ENCODE data around the gene ELOVL5. TPM values are rescaled to one million over a fixed set of nuclear protein-coding genes. Genes with fewer than 3 reads are reported as not detected.

The ELOVL5 gene
- polyA plus RNA-seq, 5 donors = 58.0 to 70.0 (median 62.3) TPM

DNA sequence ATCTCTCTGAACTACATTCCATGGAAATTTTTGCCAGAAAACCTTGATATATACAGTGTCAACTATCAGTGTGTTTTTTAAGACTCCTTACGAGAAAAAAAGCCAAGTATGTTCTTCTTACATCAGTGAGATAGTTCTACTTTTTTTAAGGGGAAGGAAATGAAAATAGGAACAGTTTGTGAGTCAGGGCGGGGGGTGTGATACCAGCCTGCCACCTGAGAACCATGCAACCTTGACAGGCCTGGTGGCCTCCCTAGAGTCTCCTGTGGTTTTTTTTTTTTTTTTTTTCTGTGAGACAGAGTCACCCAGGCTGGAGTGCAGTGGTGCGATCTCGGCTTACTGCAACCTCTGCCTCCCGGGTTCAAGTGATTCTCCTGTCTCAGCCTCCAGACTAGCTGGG, 103.8 kb downstream of the ELOVL5 start:
- DNase-seq = no peak

DNA sequence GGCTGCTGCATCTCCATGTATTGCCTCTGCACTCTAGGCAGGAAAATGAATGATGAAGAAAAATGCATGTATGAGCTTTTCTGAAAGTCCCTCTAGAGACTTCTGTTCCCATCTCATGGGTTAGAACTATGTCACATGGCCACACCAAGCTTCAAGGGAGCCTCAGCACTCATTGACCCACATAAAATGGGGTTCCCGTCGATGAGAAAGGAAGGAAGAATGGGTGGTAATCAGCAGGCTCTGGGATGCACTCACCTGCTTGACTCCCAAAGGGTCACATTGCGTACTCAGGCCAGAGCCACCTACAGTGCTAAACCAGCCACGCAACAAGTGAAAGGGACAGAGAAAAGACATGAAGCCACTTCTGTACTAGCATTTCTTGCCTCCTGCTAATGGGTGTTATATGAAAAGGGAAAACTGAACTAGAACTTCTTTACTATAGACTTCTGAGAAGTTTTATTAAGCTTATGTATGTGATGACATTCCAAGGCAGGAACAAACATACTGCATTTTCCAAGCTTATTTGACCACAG, 104.3 kb downstream of the ELOVL5 start:
- DNase-seq = no peak

DNA sequence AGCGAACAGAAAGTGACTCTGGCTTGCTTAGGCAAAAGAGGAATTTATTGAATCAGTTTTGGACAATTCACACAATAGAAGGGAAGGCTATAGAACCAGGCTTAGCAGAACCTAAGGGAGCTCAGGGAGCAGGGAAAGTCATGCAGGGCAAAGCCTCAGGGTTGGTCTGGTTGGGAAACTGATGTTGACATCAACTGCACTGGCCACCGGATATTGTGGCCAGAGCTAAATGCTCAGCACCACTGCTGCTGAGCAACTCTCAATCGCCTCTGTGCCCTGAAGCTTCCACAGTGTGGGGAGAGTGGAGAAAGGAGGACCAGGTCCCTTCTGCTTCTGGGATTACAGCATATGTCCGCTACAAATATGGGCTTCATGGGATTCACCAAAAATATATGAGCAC, 106.8 kb downstream of the ELOVL5 start:
- no peak for DNase-seq

- no peak for DNase-seq
These were observed 108.0 kb downstream of the ELOVL5 start for GRCh38 chr6:53240761-53241160.

DNA sequence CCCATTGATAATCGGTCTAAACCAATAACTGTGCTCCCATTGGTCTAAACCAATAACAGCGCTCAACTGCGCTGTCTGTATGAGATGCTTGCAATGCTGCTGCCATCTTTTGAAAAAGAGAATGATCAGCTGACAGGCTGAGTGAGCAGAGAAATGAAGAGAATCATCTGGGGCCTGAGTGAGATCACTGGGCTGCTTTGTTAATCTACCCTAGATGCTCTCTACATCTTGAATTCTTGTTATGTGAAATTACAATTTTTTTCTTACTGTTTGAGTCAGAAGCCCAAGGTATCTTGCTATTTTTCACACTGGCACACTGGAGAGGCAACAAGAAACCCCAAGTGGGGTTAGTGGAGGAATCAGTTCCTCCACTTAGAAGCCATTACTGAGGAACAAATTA, 108.6 kb downstream of the ELOVL5 start:
- DNase-seq = no peak

DNA sequence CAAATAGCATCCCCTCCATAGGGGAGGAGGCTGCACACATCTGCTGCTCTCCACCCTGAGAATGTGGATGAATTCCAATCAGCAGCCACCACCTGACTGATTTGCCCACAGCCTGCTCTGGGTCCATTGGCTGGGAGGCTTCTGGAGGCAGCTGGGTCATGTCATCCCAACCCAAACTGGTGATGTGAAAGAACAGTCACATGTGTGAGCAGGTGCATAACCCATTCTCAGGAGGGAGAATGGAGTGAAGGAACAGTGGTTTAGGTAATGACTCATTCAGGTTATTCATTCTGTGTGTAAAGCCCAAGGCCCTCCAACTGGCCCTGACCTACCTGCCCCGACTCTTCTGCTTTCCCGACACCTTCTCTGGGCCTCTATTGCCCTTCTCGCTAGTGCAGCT, 109.2 kb downstream of the ELOVL5 start:
- DNase-seq = no peak

GRCh38 chr6:53238311-53238710, 110.4 kb downstream of the ELOVL5 start:
- DNase-seq = no peak

- no peak for DNase-seq
These were observed 112.5 kb downstream of the ELOVL5 start for GRCh38 chr6:53236241-53236640.

DNA sequence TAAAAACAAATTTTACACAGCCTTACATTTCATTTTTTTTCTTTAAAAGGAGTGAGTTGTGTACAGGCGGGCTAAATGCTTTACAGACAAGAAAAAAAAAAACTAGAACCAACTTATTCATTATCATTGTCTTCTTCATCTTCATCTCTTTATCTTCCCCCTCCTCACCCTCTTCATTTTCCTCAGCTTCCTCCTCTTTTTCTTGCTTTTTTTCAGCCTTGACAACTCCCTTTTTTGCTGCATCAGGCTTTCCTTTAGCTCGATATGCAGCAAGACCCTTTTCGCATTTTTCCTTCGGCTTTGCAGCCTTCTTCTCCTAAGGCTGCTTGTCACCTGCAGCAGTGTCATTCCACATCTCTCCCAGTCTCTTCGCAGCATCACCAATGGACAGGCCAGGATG, 113.2 kb downstream of the ELOVL5 start:
- no peak for DNase-seq

DNA sequence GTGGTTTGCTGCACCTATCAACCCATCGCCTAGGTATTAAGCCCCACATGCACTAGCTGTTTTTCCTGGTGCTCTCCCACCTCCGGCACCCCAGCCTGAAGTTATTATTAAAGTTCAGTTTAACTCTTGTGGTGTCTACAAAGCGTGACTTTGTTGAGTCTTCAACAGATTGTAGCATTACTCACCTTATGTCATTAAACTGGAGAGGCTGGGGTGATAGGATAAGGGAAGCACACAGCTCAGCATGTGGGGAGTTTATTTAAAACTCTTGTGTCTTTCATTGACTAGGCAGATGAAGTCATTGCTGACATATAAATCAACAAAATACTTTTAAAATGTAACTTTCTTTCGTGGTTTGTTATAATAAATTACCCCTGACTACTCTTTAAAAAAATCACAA, 115.4 kb downstream of the ELOVL5 start:
- no peak for DNase-seq

DNA sequence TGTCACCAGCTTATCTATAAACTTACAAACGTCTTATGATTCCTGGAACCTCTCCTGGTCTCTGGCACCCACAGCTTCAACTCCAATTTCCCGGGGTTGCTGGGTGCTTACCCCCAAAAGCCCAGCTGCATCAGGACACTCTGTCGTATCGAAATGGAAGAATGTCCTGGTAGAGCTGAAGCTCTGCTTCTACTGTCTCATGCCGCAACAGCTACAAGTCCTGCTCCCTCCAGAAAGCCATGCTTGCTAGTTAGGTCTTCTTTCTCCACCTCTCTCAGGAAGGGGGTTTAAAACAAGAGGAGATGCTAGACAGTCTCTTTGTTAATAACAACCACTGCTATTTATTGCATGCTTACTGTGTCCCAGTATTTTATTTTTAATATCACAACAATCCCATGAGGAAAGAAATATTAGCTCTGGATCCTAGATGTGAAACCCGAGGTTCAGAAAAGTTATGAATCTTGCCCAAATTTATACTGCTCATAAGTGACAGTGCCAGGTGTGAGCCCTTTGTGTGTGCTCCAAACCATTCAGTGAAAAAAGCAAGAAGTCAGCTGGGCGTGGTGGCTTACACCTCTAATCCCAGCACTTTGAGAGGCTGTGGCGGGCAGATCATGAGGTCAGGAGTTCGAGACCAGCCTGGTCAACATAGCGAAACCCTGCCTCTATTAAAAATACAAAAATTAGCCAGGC, 117.8 kb downstream of the ELOVL5 start:
- no peak for DNase-seq

GRCh38 chr6:53227847-53228246, 120.9 kb downstream of the ELOVL5 start:
- DNase-seq = no peak

- DNase-seq = no peak
These were observed 128.1 kb downstream of the ELOVL5 start for GRCh38 chr6:53220605-53221004.

Other genes starting within 250 kb of the ELOVL5 start
- gene GCM1, start 200.1 kb downstream of the ELOVL5 start, polyA plus RNA-seq (ENCODE audit: insufficient read depth in 1 of 5, insufficient read length in 5 of 5, low replicate concordance in 1 of 5) = under 1 TPM in 1 of 5 donors, not detected in 4; 0.07 TPM
- 10 to 100 TPM; 24.7 to 42.3 (median 39.8) TPM for gene GCLC, start 196.2 kb upstream of the ELOVL5 start, polyA plus RNA-seq (ENCODE audit: insufficient read depth in 1 of 5, insufficient read length in 5 of 5, low replicate concordance in 1 of 5)

Data from right lung (tissue), 5 donors.